NCI-H1694 treated with DMSO at 0.1 percent for 48 hours (cell line): ENCODE data around the gene TYROBP.
"Not testable (repeated sequence)": the region's sequence is repeated elsewhere in the genome, so short reads cannot be mapped to it uniquely, and the experiment has no call there.

Experiments
- DNase-seq: peaks from one replicate; lab custom pipeline; 2025; lab: John Stamatoyannopoulos, UW

Gene TYROBP

GRCh38 chr19:35870124-35870736 lies 37.9 kb downstream of the TYROBP start:
- not testable (repeated sequence) for DNase-seq

- DNase-seq = peak; percentile 80
Measured at GRCh38 chr19:35869327-35870123, 38.6 kb downstream of the TYROBP start.

GRCh38 chr19:35868823-35869326 lies 39.2 kb downstream of the TYROBP start:
- DNase-seq = no peak

- DNase-seq = peak; percentile 58
Measured at GRCh38 chr19:35868172-35868822, 39.8 kb downstream of the TYROBP start, which contains the start of gene APLP1. Gene APLP1 (plus strand): TSS chr19:35868574. CDS start chr19:35868637, 63 bp downstream.

GRCh38 chr19:35863018-35863417 lies 45.1 kb downstream of the TYROBP start:
- DNase-seq = no peak

- DNase-seq = no peak
Measured at GRCh38 chr19:35862528-35862927, 45.6 kb downstream of the TYROBP start.

- DNase-seq = no peak
Measured at GRCh38 chr19:35861640-35862160, 46.4 kb downstream of the TYROBP start.

- DNase-seq = no peak
Measured at GRCh38 chr19:35860818-35861639, 47.1 kb downstream of the TYROBP start.

GRCh38 chr19:35860436-35860817 lies 47.7 kb downstream of the TYROBP start:
- DNase-seq = no peak

- no peak for DNase-seq
Measured at GRCh38 chr19:35859414-35859813, 48.7 kb downstream of the TYROBP start.

GRCh38 chr19:35858311-35858710 lies 49.8 kb downstream of the TYROBP start:
- DNase-seq = no peak

GRCh38 chr19:35856546-35857149 lies 51.4 kb downstream of the TYROBP start, which contains the start of gene KIRREL2:
Gene KIRREL2 (plus strand): TSS chr19:35856911. CDS start chr19:35857120, 209 bp downstream.
- peak; percentile 47 for DNase-seq
